Peyer's patch (tissue), 4 donors: ENCODE measurements around the gene SLC17A7. TPM values are rescaled to one million over a fixed set of nuclear protein-coding genes. Genes with fewer than 3 reads are reported as not detected.

Experiments used
- DNase-seq, 3 donors: peaks; one replicate each; pipeline ENCODE4 v3.0.0-alpha.2; 2017 to 2019
- H3K27ac ChIP-seq, 4 donors: fragments of 200-600 bp; sonication (generic); one replicate each; pipeline ENCODE4 v1.5.1; 2016 to 2019
- H3K27me3 ChIP-seq, 2 donors: fragments of 200-600 bp; sonication (generic); one replicate each; pipeline ENCODE4 v1.5.1; 2019
- H3K36me3 ChIP-seq, 3 donors: fragments of 200-600 bp; sonication (generic); one replicate each; pipeline ENCODE4 v1.5.1; 2016 to 2019
- H3K4me1 ChIP-seq, 4 donors: fragments of 200-600 bp; sonication (generic); one replicate each; pipeline ENCODE4 v1.5.1; 2016 to 2019
- H3K4me3 ChIP-seq, 4 donors: fragments of 200-600 bp; sonication (generic); 1 replicate in 3 of 4; 2 replicates in 1 of 4; pipeline ENCODE4 v1.5.1; 2016 to 2019; ENCODE audit warnings: mild to moderate bottlenecking in 1 of 4
- H3K9me3 ChIP-seq, 4 donors: fragments of 200-600 bp; sonication (generic); one replicate each; pipeline ENCODE4 v1.5.1; 2016 to 2019; ENCODE audit warnings: mild to moderate bottlenecking in 1 of 4
- POLR2A ChIP-seq, 2 donors: fragments of 450-650 bp; IDR thresholded peaks; one replicate each; pipeline ENCODE4 v1.5.1; 2017; ENCODE audit warnings: antibody characterized with exemption in 2 of 2, mild to moderate bottlenecking in 2 of 2, moderate library complexity in 2 of 2
- total RNA-seq, 4 donors: library from RNA; depleted of rRNA; stranded (reverse); fragments of >200 nt; gene quantifications; one replicate each; pipeline ENCODE4 v1.1.0, GENCODE V29; 2016
- TF ChIP-seq, protein P1 (sequence below), 6 experiments: fragments of 450-650 bp in 4 of 6; fragments of 200-600 bp in 2 of 6; sonication (generic) in 1 of 6; IDR thresholded peaks; one replicate each; pipeline ENCODE4 v1.5.1; 2017 to 2019; ENCODE audit warnings: antibody characterized with exemption in 6 of 6, mild to moderate bottlenecking in 3 of 6, moderate library complexity in 1 of 6

SLC17A7 gene
- total RNA-seq, 4 donors from 2014 or later = 1.2 to 2.0 (median 1.7) TPM; not detected in 1

DNA sequence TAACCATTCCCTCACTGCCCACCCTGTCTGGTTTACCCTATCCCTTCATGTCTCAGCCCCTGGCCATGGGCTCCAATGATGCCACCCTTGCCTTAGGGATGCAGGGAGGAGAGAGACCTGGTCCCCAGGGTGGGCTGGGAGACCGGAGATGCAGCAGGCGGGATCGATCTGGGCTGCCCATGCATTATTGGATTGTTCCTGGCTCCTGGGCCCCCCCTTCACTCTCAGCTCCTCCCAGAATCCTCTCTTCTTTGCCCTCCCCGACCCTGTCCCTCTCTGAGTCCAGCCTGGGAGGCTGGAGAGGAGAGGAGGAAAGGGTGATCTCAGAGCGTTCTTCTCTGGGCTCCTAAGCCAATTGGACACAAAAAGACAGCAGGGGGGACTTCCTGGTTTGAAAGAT is 47.4 kb downstream of the SLC17A7 start:
- Histone ChIP-seq H3K27ac (no peak overlapping the region), H3K27me3 (no peaks in the 10 kb centered on the region)

GRCh38 chr19:49391581-49392399 is 49.5 kb downstream of the SLC17A7 start:
- H3K27ac ChIP-seq = peak overlapping the region in 2 of 4 donors; percentile 8 to 73
- H3K4me1 ChIP-seq = peaks cover 0 to 6% (median 2%) of the 10 kb centered on the region in 4 donors
- DNase-seq = peak; percentile 78 to 93 (median 84)
- H3K36me3 ChIP-seq = no peaks in the 10 kb centered on the region
- H3K9me3 ChIP-seq = no peaks in the 10 kb centered on the region
- no peaks in the 10 kb centered on the region for H3K27me3 ChIP-seq
- TF ChIP-seq, protein P1, sequence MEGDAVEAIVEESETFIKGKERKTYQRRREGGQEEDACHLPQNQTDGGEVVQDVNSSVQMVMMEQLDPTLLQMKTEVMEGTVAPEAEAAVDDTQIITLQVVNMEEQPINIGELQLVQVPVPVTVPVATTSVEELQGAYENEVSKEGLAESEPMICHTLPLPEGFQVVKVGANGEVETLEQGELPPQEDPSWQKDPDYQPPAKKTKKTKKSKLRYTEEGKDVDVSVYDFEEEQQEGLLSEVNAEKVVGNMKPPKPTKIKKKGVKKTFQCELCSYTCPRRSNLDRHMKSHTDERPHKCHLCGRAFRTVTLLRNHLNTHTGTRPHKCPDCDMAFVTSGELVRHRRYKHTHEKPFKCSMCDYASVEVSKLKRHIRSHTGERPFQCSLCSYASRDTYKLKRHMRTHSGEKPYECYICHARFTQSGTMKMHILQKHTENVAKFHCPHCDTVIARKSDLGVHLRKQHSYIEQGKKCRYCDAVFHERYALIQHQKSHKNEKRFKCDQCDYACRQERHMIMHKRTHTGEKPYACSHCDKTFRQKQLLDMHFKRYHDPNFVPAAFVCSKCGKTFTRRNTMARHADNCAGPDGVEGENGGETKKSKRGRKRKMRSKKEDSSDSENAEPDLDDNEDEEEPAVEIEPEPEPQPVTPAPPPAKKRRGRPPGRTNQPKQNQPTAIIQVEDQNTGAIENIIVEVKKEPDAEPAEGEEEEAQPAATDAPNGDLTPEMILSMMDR (IDR thresholded peaks at IDR 0.05) = peak; percentile 58 to 90 (median 85)
- TF ChIP-seq POLR2A (IDR thresholded peaks at IDR 0.05) = no peak
- H3K4me3 ChIP-seq = no peak overlapping the region

More for the DNA sequence above, 47.4 kb downstream of the SLC17A7 start:
- DNase-seq = no peak
- H3K9me3 ChIP-seq = no peaks in the 10 kb centered on the region
- peaks cover 0 to 6% (median 2%) of the 10 kb centered on the region in 4 donors for H3K4me1 ChIP-seq
- no peak overlapping the region for H3K4me3 ChIP-seq
- TF ChIP-seq POLR2A (IDR thresholded peaks at IDR 0.05) = no peak
- TF ChIP-seq, protein P1 (IDR thresholded peaks at IDR 0.05) = no peak
- H3K36me3 ChIP-seq = no peaks in the 10 kb centered on the region

GRCh38 chr19:49390929-49391359 is 50.4 kb downstream of the SLC17A7 start:
- peaks cover 0 to 6% (median 2%) of the 10 kb centered on the region in 4 donors for H3K4me1 ChIP-seq
- H3K36me3 ChIP-seq = no peaks in the 10 kb centered on the region
- no peak overlapping the region for H3K4me3 ChIP-seq
- peak in 2 of 3 donors; percentile 65 to 78 for DNase-seq
- H3K27me3 ChIP-seq = no peaks in the 10 kb centered on the region
- no peaks in the 10 kb centered on the region for H3K9me3 ChIP-seq
- TF ChIP-seq POLR2A (IDR thresholded peaks at IDR 0.05) = no peak
- TF ChIP-seq, protein P1 (IDR thresholded peaks at IDR 0.05) = no peak
- H3K27ac ChIP-seq = peak overlapping the region in 2 of 4 donors; percentile 8 to 73

DNA sequence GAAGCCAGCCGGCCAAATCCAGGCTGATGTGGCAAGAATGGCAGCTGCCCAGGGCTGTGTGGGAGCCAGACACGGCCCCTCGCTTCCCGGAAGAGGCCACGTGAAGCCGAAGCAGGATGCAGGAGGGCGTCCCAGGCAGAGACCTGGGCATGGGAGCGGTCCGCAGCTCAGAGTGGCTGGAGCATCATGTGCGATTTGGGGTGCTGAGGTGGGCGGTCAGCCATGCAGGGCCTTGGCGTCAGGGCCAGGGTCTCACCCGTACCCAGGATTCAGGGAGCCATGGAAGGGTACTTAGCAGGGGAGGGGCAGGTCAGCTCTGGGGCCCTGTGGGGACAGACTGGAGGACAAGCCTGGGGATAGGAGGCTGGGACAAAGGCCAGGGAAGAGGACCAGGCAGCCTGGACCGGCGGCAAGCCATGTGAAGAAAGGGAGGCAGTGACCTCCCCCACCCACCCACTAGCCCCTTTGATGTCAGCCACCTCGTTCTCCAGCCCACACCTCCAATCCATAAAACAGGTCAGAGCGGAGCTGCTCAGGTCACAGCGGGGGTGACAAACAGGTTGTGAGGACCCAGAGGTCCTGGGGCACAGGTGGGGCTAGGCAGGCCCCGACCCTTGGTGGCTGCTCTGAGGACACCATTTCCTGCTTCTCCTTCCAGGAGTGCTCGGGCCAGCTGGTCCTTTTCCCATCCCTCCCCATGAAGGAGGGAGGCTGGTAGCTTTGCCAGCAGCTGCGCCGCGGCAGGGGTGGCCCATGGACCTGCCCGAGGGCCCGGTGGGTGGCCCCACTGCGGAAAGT is 51.0 kb downstream of the SLC17A7 start:
- peak overlapping the region in 2 of 4 donors; percentile 8 to 73 for H3K27ac ChIP-seq
- no peak overlapping the region for H3K4me3 ChIP-seq
- DNase-seq = no peak
- H3K36me3 ChIP-seq = no peaks in the 10 kb centered on the region
- H3K9me3 ChIP-seq = no peaks in the 10 kb centered on the region
- peaks cover 0 to 6% (median 2%) of the 10 kb centered on the region in 4 donors for H3K4me1 ChIP-seq
- H3K27me3 ChIP-seq = no peaks in the 10 kb centered on the region
- TF ChIP-seq POLR2A (IDR thresholded peaks at IDR 0.05) = no peak
- TF ChIP-seq, protein P1 (IDR thresholded peaks at IDR 0.05) = no peak

DNA sequence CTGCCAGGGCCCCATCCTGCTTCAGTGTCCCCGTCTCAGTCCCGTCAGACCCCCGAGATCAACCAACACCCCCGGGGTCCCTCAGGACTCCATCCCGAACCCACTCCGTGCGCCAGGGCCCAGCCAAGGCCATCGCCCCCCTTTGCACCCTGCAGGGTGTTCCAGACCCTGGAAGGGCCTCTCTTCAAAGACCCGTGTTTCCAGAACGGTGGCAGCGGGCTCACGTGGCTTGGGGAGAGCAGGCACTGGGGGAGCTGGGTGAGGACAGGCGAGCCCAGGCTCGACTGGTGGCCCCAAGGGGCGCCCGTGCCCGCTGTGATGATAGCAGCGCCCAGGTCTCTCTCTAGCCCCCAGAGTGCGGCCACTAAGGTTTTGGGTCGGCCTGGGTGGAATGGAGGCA is 51.9 kb downstream of the SLC17A7 start:
- H3K36me3 ChIP-seq = no peaks in the 10 kb centered on the region
- DNase-seq = no peak
- no peaks in the 10 kb centered on the region for H3K9me3 ChIP-seq
- TF ChIP-seq, protein P1 (IDR thresholded peaks at IDR 0.05) = no peak
- no peak for TF ChIP-seq POLR2A (IDR thresholded peaks at IDR 0.05)
- no peaks in the 10 kb centered on the region for H3K27me3 ChIP-seq
- H3K4me1 ChIP-seq = peaks cover 0 to 6% (median 2%) of the 10 kb centered on the region in 4 donors
- no peak overlapping the region for H3K27ac ChIP-seq
- no peak overlapping the region for H3K4me3 ChIP-seq
